NCI-H2171 (cell line): ENCODE results near the gene SLC38A4.

Experiments used
- DNase-seq: peaks from one replicate; lab custom pipeline; 2025; lab: John Stamatoyannopoulos, UW

The SLC38A4 gene

GRCh38 chr12:46814143-46814542 lies 11.7 kb downstream of the SLC38A4 start:
- no peak for DNase-seq

GRCh38 chr12:46811185-46811584 lies 14.6 kb downstream of the SLC38A4 start:
- DNase-seq: no peak

GRCh38 chr12:46808955-46809697 lies 16.7 kb downstream of the SLC38A4 start:
- DNase-seq: no peak

- no peak for DNase-seq
These were observed 17.5 kb downstream of the SLC38A4 start for GRCh38 chr12:46808317-46808716.

GRCh38 chr12:46804054-46804453 lies 21.7 kb downstream of the SLC38A4 start:
- no peak for DNase-seq

GRCh38 chr12:46803517-46803916 lies 22.3 kb downstream of the SLC38A4 start:
- DNase-seq: no peak

GRCh38 chr12:46801293-46801692 lies 24.5 kb downstream of the SLC38A4 start:
- no peak for DNase-seq

GRCh38 chr12:46800160-46800559 lies 25.6 kb downstream of the SLC38A4 start:
- DNase-seq: no peak

GRCh38 chr12:46798648-46799047 lies 27.1 kb downstream of the SLC38A4 start:
- DNase-seq: no peak

GRCh38 chr12:46798056-46798455 lies 27.7 kb downstream of the SLC38A4 start:
- DNase-seq: no peak

- DNase-seq: no peak
These were observed 29.8 kb downstream of the SLC38A4 start for GRCh38 chr12:46795988-46796387.

- DNase-seq: no peak
These were observed 31.1 kb downstream of the SLC38A4 start for GRCh38 chr12:46794593-46795190.

- DNase-seq: no peak
These were observed 32.9 kb downstream of the SLC38A4 start for GRCh38 chr12:46792925-46793324.

- DNase-seq: no peak
These were observed 35.7 kb downstream of the SLC38A4 start for GRCh38 chr12:46790066-46790465.

GRCh38 chr12:46788072-46788887 lies 37.5 kb downstream of the SLC38A4 start:
- no peak for DNase-seq

- DNase-seq: no peak
These were observed 38.2 kb downstream of the SLC38A4 start for GRCh38 chr12:46787496-46788055.

- no peak for DNase-seq
These were observed 39.0 kb downstream of the SLC38A4 start for GRCh38 chr12:46786774-46787173.

GRCh38 chr12:46785382-46785781 lies 40.4 kb downstream of the SLC38A4 start:
- no peak for DNase-seq

- no peak for DNase-seq
These were observed 41.9 kb downstream of the SLC38A4 start for GRCh38 chr12:46783871-46784270.

- no peak for DNase-seq
These were observed 45.9 kb downstream of the SLC38A4 start for GRCh38 chr12:46779879-46780278.

- DNase-seq: no peak
These were observed 46.7 kb downstream of the SLC38A4 start for GRCh38 chr12:46779063-46779462.

- no peak for DNase-seq
These were observed 47.4 kb downstream of the SLC38A4 start for GRCh38 chr12:46778415-46778814.

GRCh38 chr12:46777587-46777986 lies 48.2 kb downstream of the SLC38A4 start:
- no peak for DNase-seq
